Urinary bladder (tissue), 4 donors: ENCODE data around the gene DIP2B. TPM values are rescaled to one million over a fixed set of nuclear protein-coding genes. Genes with fewer than 3 reads are reported as not detected.
"Not testable (repeated sequence)": the region's sequence is repeated elsewhere in the genome, so short reads cannot be mapped to it uniquely, and the experiment has no call there.

Source experiments
- DNase-seq: peaks from one replicate; pipeline ENCODE4 v3.0.0-alpha.2; 2015; ENCODE audit errors: extremely low spot score
- H3K27ac ChIP-seq: one replicate; pipeline ENCODE4 v1.5.1; 2013; ENCODE audit warnings: low read depth, mild to moderate bottlenecking, moderate library complexity
- H3K36me3 ChIP-seq: one replicate; pipeline ENCODE4 v1.6.1; 2013; ENCODE audit warnings: mild to moderate bottlenecking, moderate library complexity; ENCODE audit not compliant: insufficient read depth
- H3K4me1 ChIP-seq: one replicate; pipeline ENCODE4 v1.6.1; 2013; ENCODE audit warnings: mild to moderate bottlenecking, moderate library complexity; ENCODE audit not compliant: insufficient read depth
- H3K4me3 ChIP-seq: one replicate; pipeline ENCODE4 v1.5.1; 2013; ENCODE audit warnings: low read depth, low read length
- WGBS: extraction: QIAGEN DNeasy Blood & Tissue Kit; methylation state at CpG from one replicate; pipeline ENCODE4 v1.1.7; 2013; 5-methylcytosine and 5-hydroxymethylcytosine counted together
- polyA plus RNA-seq: library from polyadenylated mRNA; stranded (reverse); fragments of 200-250 nt; gene quantifications from one replicate; pipeline ENCODE4 v1.2.3, GENCODE V29; 2013
- total RNA-seq: library from RNA; depleted of rRNA; stranded (reverse); fragments of >200 nt; gene quantifications from one replicate; pipeline ENCODE4 v1.2.3, GENCODE V29; 2014
- donor health status: healthy with polysubstance abuse.
- donor health status: healthy.

DIP2B gene
- total and polyA plus RNA-seq, 2 donors = 7.2 to 48.6 TPM

GRCh38 chr12:50661300-50662115, 156.7 kb downstream of the DIP2B start:
- DNase-seq = no peak
- 71% methylated on average over 7 of the region's 7 CpGs for WGBS
- Histone ChIP-seq H3K27ac (no peak overlapping the region), H3K4me3 (no peak overlapping the region), H3K4me1 (no peaks in the 10 kb centered on the region), H3K36me3 (no peaks in the 10 kb centered on the region)

GRCh38 chr12:50662116-50662510, 157.3 kb downstream of the DIP2B start:
- DNase-seq = no peak
- Histone ChIP-seq H3K4me3 (no peak overlapping the region), H3K36me3 (no peaks in the 10 kb centered on the region), H3K27ac (no peak overlapping the region), H3K4me1 (no peaks in the 10 kb centered on the region)
- WGBS = 89% methylated on average over 1 of the region's 1 CpG

GRCh38 chr12:50665170-50665569, 160.4 kb downstream of the DIP2B start:
- 86% methylated on average over 5 of the region's 5 CpGs for WGBS
- Histone ChIP-seq H3K4me1 (no peaks in the 10 kb centered on the region), H3K27ac (no peak overlapping the region), H3K4me3 (no peak overlapping the region), H3K36me3 (no peaks in the 10 kb centered on the region)
- no peak for DNase-seq

- H3K27ac ChIP-seq = no peak overlapping the region
- no peaks in the 10 kb centered on the region for H3K4me1 ChIP-seq
- 81% methylated on average over 1 of the region's 1 CpG for WGBS
- H3K4me3 ChIP-seq = no peak overlapping the region
- no peak for DNase-seq
- no peaks in the 10 kb centered on the region for H3K36me3 ChIP-seq
These were observed 160.8 kb downstream of the DIP2B start for GRCh38 chr12:50665609-50666008.

- DNase-seq = no peak
- no peak overlapping the region for H3K27ac ChIP-seq
- H3K36me3 ChIP-seq = no peaks in the 10 kb centered on the region
- H3K4me1 ChIP-seq = no peaks in the 10 kb centered on the region
- WGBS = 87% methylated on average over 1 of the region's 1 CpG
- no peak overlapping the region for H3K4me3 ChIP-seq
These were observed 161.2 kb downstream of the DIP2B start for GRCh38 chr12:50666023-50666422.

- DNase-seq = no peak
- Histone ChIP-seq H3K4me3 (no peak overlapping the region), H3K27ac (no peak overlapping the region), H3K4me1 (no peaks in the 10 kb centered on the region), H3K36me3 (peaks cover 3% of the 10 kb centered on the region)
- 85% methylated on average over 3 of the region's 3 CpGs for WGBS
These were observed 167.4 kb downstream of the DIP2B start for GRCh38 chr12:50672158-50672557.

- WGBS = 95% methylated on average over 4 of the region's 4 CpGs
These were observed 172.0 kb downstream of the DIP2B start for GRCh38 chr12:50676756-50677155.

GRCh38 chr12:50677858-50678257, 173.1 kb downstream of the DIP2B start:
- H3K36me3 ChIP-seq = peaks cover 4% of the 10 kb centered on the region
- 45% methylated on average over 3 of the region's 3 CpGs for WGBS

More at GRCh38 chr12:50676756-50677155, 172.0 kb downstream of the DIP2B start:
- Histone ChIP-seq H3K27ac (no peak overlapping the region), H3K4me3 (no peak overlapping the region), H3K36me3 (peaks cover 6% of the 10 kb centered on the region), H3K4me1 (no peaks in the 10 kb centered on the region)
- no peak for DNase-seq

GRCh38 chr12:50678650-50679365, 174.0 kb downstream of the DIP2B start:
- DNase-seq = no peak
- 78% methylated on average over 4 of the region's 4 CpGs for WGBS

More at GRCh38 chr12:50677858-50678257, 173.1 kb downstream of the DIP2B start:
- no peak for DNase-seq
- H3K4me3 ChIP-seq = no peak overlapping the region
- H3K27ac ChIP-seq = no peak overlapping the region
- no peaks in the 10 kb centered on the region for H3K4me1 ChIP-seq

GRCh38 chr12:50679612-50680011, 174.8 kb downstream of the DIP2B start:
- no peak overlapping the region for H3K4me3 ChIP-seq
- H3K27ac ChIP-seq = no peak overlapping the region
- no peak for DNase-seq
- H3K36me3 ChIP-seq = peaks cover 7% of the 10 kb centered on the region
- no peaks in the 10 kb centered on the region for H3K4me1 ChIP-seq
- 86% methylated on average over 1 of the region's 1 CpG for WGBS

More at GRCh38 chr12:50678650-50679365, 174.0 kb downstream of the DIP2B start:
- no peaks in the 10 kb centered on the region for H3K4me1 ChIP-seq
- no peak overlapping the region for H3K27ac ChIP-seq
- H3K36me3 ChIP-seq = peaks cover 4% of the 10 kb centered on the region
- no peak overlapping the region for H3K4me3 ChIP-seq

GRCh38 chr12:50681064-50681463, 176.3 kb downstream of the DIP2B start:
- H3K4me1 ChIP-seq, H3K27ac ChIP-seq, H3K4me3 ChIP-seq, H3K36me3 ChIP-seq, DNase-seq: not testable (repeated sequence)
- WGBS = 98% methylated on average over 3 of the region's 3 CpGs

GRCh38 chr12:50685641-50686040, 180.9 kb downstream of the DIP2B start:
- Histone ChIP-seq H3K4me3 (no peak overlapping the region), H3K27ac (no peak overlapping the region), H3K4me1 (no peaks in the 10 kb centered on the region), H3K36me3 (peaks cover 3% of the 10 kb centered on the region)
- no peak for DNase-seq
- 90% methylated on average over 1 of the region's 1 CpG for WGBS

GRCh38 chr12:50686406-50686805, 181.6 kb downstream of the DIP2B start:
- DNase-seq = no peak
- 88% methylated on average over 4 of the region's 4 CpGs for WGBS
- no peaks in the 10 kb centered on the region for H3K4me1 ChIP-seq
- no peak overlapping the region for H3K4me3 ChIP-seq
- peaks cover 3% of the 10 kb centered on the region for H3K36me3 ChIP-seq
- no peak overlapping the region for H3K27ac ChIP-seq

- Histone ChIP-seq H3K4me1 (no peaks in the 10 kb centered on the region), H3K27ac (no peak overlapping the region), H3K36me3 (peaks cover 3% of the 10 kb centered on the region), H3K4me3 (no peak overlapping the region)
- WGBS = 92% methylated on average over 2 of the region's 2 CpGs
- no peak for DNase-seq
These were observed 182.2 kb downstream of the DIP2B start for GRCh38 chr12:50686976-50687375.
